Right kidney (tissue), 1 donor: Measurements from ENCODE around the gene MID1.
A peak's percentile ranks its signal among the peaks of the same experiment; 100 is the strongest.
"Not testable (repeated sequence)": the region's sequence is repeated elsewhere in the genome, so short reads cannot be mapped to it uniquely, and the experiment has no call there.

Source experiments
- DNase-seq: peaks from one replicate; pipeline ENCODE4 v3.0.0-alpha.2; 2016

MID1 gene

DNA sequence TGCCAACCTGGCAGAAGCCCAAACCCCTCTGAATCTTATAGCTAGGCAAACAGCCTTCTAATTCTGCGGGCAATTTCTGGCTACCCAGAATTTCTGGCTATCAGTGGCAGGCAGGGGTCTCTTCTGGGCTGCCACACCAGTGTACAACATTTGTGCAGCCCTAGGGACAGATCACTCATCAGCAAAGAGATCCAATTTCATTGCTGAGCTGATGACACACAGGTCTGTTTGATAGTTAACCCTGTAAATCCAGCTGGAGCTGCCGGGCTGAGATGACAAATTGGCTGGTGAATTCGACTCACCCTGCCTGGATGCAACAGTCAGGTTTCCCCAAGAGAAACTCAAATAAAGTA is 2.4 kb downstream of the MID1 start:
- DNase-seq, result peak; percentile 20

DNA sequence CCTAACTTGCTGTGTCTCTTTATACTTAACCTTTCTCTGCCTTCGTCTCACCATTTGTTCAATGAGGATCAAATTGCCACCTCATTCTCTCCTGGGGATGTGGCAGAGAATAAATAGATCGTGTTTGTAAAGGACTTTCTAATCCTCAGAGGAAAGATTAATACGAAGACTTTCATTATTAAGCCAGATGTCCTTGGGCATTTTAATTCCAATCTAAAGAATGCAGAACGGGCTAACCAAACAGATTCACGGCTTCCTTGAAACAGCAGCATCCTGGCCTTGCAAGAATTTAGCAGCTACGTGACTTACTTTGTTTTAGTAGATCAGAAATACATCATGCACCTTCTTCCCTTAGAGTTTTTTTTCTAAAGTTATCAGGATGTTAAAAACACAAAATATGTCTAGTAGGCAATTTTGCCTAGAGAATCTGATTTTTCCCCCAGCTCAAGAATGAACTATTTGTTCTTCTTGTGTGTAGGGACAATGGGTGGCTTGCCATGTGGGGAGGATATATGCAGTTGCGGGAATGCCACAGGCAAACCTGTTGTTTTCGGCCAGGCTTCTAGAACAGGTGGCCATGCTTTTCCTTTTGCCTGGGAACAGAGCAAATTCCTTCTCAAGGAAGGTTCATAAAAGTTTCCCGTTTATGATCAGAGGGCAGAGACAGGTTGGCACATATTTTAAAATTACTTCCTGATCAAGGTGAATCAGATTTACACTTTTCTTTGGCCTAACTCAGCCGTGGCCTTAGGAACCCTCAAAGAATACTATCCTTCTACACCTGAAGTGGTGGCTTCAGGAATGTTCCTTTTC is 3.0 kb downstream of the MID1 start:
- no peak for DNase-seq

DNA sequence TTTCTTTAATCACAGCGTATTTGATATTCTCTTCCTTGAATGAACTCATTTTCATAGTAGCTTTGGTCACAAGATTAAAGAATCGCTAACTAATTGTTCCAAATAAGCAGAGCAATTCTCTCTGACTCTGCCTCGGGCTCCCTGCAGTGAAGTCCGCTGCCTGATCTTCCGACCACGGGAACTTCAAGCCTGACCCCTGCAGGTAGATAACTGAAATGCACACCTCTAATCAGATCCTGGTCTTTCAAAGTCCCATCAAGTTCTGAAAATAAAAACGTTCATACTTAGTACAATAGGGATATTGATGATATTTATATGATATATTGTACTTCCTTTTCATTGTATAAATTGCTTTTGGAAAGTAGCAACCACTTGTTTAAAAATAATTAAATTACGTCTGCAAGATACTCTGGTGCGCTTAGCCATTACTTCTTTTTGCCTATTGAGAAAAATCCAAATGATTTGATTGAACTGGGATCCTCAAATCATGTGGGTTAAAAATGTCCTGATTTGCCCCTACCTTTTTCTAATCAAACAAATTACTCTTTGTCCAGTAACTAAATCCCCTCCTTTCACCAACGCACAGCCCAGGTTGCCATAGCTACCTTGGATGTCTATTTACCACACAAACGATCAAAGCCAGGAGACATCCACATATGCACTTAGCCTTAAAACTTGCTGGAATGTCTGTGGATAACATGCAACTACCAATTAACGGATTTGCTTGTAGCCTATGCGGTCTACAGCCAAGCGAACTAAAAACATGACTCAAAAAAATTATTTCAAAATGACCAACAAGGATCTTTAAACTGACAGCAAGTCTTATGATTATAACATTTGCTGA is 4.2 kb downstream of the MID1 start:
- DNase-seq, result peak; percentile 18

DNA sequence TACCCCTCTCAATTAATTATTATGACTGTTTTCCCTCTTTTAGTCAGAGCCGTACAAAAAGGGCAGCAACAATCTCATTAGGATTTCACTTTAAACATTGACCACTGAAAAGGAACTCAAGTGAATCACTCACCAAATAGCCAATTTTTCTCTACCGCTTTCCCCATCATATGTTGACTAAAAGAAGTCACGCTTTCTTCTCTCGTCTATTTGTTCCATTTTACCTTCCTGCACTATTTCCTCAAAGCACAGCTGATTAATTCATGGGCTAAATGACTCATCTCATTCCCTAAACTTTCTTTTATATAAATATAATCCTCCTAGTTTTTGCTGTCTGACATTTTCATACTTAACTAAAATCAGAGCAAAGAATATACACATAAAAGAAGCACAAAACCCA is 8.2 kb downstream of the MID1 start:
- no peak for DNase-seq

DNA sequence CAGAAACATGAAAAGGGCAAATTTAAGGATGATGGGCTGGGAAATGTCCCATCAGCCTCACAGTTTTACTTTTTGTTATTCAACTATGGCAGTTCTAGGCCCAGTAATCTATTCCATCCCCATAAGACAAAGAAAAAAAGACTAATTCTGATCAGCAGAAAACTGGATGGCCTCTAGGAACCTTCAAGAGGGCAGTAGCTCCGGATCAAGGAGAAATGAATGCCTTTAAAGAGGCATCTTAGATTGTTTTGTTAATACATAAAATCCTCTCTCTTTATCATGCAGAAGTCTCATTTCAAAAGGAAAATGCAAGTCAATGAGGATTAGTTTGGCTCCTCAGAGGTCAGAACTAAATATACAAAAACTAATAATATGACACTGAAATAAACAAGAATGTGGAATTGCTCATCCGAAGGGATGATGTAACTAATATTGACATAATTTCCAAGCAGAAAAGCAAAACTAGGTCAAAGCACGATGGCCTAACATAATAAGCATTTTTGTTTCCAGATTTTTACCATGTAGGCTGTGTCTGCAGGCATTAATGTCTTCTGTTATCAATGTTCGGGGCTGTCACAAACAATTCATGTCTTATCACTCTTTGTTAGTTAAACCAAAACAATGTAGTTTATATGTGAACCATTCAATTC is 8.8 kb downstream of the MID1 start:
- no peak for DNase-seq

DNA sequence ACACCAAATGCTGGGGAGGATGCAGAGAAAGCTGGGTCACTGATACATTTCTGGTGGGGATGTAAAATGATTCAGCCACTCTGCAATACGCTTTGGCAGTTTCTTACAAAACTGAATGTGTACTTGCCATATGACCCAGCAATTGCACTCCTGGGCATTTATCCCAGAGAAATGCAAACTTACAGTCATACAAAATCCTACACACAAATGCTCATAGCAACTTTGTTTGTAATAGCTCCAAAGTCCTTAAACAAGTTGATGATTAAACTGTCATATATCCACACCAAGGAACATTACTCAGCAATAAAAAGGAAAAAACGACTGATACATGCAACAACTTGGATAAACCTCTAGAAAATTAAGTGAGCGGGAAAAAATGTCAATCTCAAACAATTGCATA is 12.3 kb downstream of the MID1 start:
- no peak for DNase-seq

DNA sequence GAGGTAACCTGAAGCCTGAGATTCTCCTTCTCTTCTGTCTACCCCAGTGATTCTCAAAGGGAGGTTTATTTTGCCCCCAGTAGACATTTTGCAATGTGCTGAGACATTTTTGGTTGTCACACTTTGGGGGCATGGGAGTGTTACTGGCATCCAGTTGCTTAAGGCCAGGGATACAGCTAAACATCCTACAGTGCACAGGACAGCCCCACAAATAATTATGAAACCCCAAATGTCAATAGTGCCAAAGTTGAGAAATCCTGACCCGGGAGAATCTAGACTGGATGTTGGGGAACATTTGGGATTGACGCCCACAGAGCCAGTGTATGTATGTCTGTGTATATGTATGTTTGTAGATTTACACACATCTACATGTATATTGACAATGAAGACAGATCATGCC is 13.2 kb downstream of the MID1 start:
- no peak for DNase-seq

DNA sequence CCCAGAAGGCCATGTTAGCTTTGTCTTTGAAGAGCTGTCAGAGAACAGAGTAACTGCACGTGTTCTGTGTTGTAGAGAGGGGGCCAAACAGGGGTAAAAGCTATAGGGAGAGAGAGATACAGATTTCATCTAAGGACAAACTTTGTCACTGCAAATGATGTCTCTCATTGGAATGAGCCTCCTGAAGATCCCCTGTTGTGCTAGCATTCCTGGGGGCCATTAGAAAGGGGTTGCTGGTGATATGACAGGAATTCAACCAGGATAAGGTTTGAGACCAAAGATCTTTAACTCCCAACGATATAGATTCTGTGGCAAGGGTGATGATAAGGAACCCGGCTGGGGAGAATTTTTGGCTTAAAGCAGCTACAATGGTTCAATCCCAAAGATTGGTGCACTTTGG is 16.8 kb downstream of the MID1 start:
- DNase-seq, result no peak

DNA sequence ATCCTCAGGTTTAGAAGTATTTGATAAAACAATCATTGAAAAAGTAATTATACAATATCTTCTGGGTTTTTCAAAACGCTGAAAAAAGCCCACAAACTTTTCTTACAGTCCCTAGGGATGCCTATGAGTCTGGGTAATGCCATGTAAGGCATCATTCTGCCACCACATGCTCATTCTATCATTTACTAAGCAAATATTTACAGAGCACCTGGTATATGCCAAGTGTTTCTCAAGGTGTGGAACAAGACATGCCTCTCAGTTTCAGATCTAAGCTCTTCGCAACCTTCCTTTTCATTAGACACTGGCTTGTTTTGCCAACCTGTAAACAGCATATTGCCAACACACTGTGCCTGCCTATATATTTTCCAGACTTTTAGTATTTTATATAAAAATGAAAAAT is 17.7 kb downstream of the MID1 start:
- no peak for DNase-seq

DNA sequence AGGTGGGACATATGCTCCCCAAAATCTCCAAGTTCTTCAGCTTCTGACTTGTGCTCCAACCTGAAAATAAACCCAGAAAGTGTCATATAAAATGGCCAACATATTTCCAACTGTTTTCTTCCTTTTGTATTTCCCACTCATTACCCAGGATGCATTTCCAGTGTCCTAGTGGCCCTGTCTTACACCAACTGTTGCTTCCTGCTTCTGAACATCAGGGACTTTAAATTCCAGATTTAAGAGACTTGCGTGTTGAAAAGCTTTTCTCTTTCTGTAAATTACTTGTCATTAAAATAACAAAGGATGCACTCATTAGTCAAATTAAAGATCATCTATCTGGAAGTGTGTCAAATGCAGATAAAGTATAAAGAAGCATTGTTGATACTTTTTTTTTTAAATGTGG is 19.9 kb downstream of the MID1 start:
- no peak for DNase-seq

DNA sequence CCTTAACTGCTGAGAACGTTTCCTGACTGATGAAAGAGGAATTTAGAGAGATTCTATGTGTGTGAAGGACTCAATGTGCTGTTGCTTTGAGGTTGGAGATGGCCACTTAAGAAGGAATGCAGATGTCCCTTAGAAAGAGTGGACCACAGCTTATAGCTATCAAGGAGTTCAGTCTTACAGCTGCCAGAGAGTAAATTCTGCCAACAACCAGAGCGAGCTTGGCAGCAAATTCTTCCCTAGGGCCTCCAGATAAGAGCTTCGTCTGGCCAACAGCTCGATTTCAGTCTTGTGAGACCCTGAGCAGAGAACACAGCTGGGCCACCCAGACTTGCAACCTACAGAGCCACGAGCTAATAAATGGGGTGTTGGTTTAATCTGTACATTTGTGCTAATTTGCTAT is 21.8 kb downstream of the MID1 start:
- no peak for DNase-seq

DNA sequence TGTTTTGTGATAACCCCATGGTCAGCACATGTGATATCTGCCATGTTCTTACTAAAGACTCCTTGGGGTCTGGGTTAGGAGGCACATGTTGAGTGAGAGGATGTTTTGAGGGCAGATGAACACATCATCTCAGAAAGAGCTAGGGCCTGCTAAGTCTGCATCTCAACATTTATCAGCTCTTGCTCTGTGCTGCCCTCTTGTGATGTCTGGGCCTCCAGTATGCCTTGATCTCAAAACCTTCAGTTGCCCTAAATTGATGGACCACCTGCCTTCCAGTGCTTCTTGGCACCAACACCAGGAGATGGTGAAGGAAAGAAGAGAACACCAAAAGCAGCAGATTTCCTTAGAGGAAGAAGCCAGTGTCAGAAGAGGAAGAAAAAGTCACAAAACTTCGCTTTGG is 22.5 kb downstream of the MID1 start:
- DNase-seq, result no peak

DNA sequence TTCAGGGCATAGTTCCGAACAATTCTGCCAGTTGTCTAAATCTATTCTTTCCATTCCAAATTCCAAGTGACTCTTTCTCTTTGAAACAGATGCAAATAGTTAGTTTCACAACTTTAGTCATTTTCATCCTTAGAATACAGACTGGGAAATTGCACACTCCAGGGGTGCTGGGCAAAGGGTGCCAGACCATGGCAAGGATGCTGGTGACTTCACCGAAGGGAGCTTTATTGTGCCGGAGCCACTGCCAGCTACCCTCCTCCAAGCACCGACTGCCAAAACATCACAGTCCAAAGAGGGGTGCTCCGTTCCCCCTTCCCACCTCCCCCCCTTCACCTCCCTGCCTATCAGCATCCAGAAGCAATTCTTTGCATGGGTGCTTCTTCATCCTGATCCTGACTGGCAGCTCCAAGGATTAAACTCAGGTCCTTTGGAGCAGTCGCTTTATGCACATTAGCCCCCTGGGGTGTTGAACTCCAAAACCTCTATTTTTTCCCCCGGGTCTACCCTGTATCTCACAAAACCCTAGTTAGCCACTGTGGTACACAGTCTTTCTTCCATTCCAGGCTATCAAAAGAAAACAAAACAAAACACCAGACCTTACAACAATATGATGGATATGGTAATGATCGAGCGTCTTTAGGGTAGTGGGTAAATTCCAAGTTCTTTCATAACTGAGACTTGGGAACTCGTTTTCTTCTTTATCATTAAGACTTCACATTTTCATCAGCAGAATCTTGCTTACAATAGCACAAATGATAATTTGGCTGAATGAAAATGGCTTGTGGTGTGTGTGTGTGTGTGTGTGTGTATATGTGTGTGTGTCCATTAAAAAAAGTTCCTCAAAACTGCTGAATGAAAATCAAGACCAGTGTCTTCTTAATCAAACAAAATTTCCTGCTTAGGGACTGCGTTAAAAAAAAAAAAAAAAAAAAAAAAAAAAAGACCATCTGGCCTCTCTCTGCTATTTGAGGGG is 28.7 kb downstream of the MID1 start:
- DNase-seq, result no peak

DNA sequence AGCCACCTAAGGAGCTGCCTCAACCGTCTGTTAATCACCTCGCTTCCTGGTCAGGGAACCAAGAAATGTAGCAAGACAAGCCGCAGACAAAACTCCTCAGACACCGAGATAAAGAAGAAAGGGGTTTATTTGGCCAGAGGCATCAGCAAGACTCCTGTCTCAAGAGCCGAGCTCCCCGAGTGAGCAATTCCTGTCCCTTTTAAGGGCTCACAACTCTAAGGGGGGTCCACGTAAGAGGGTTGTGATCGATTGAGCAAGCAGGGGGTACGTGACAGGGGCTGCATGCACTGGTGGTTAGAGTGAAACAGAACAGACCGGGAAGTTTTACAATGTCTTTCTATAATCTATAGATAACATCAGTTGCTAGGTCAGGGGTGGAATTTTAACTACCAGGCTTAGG is 30.6 kb downstream of the MID1 start:
- not testable (repeated sequence) for DNase-seq

DNA sequence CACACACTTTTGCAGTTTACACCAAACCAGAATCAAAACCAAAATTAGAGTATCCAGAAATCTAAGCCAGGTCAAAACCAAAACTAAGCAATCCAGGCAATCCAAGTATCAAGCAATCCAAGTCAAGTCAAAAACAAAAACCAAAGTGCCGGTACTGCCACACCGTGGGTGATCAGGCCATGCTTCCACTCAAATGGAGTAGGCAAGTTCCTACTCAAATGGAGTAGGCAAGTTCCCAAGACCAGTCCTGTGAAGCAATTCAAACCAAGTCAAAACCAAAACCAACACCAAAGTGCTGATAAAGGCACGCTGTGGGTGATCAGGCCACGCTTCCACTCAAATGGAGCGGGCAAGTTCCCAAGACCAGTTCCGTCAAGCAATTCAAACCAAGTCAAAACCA is 31.3 kb downstream of the MID1 start:
- no peak for DNase-seq

DNA sequence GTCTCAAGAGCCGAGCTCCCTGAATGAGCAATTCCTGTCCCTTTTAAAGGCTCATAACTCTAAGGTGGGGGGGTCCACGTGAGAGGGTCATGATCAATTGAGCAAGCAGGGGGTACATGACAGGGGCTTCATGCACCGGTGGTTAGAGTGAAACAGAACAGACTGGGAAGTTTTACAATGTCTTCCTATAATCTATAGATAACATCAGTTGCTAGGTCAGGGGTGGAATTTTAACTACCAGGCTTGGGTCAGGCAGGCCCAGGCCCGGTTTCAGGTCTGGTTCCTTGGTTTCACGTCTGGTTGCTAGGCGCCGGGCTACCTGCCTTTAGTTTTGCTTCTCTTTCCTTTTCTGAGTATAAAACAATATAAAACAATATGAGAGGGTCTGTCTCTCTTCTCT is 35.5 kb downstream of the MID1 start:
- DNase-seq, result not testable (repeated sequence)

DNA sequence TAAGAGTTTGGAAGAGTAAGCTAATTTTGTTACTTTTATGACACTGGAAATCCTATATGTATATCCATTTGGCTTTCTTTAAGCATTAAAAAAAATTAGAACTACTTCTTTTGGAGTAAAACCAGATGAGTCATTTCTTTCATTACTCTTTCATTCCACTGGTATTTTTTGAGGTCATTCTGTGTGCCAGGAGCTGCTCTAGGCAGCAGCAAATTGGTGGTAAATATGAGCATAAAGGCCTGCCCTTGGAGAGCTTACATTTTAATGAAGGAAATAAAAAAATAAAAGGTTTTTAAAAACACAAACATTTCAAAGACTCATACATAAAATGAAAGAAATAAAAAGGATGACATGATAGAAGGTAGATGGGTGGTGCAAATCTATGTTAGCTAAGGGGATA is 37.4 kb downstream of the MID1 start:
- DNase-seq, result no peak

DNA sequence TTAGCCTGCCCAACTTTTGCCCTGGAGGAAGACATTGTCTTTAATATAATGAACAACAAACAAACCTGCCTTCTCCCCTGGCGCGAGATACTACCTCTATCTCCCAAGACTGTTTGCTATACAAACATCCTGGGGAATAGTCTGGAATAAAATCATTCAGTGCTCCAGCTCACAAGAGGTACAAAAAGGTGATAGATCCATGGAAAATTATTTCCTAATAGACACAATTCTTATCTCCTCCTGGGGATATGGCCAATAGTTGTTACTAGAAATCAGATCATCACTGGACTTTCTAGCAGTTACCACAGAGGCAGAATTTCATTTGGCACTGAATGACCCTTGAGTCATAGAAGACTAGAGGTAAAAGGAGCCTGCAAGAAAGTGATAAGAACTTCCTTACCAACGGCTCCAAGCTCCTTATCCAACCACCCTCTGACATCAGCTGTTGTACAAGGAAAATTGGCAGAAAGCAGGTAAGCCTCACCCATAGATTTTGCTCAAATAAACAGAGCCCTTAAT is 38.1 kb downstream of the MID1 start:
- DNase-seq, result no peak

DNA sequence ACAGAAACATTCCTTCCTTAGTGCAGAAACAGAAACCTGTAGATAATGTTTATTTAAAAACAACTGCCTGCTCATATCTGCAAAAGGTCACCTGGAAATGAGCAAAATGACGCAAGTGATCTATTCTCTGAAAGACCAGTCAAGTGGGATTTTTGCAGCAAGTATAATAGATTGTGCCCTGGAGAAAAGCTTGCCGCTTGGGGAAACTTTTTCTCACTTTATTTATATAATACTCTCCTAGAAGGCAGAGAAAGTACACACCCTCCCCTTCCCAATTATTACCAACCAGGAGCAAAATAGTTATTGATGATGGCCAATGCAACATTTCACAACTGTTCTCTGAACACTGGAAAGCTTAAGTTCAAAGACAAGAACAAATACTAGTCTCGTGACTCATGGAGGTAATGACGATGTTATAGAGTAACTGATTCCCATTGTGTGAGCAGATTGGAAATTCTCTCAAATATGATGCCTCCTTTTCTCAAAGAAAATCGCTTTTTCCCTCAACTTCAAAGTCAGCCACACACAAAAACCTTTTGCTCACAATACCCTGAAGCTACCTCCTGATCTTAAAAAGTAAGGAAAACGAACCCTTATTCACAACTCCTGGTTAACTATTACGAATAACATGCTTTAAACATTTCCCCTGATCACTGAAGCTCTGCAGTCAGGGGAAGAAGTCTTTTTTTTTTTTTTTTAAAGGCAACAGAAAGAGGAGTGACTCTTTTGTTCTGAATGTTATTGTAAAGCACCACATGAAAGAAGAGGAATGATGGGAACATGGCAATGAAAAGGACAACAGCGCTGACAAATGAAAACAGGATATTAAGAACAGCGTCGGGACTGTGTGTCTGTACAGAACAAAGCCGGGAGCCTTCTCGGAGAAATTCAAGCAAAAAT is 41.0 kb downstream of the MID1 start:
- peak; percentile 27 for DNase-seq

DNA sequence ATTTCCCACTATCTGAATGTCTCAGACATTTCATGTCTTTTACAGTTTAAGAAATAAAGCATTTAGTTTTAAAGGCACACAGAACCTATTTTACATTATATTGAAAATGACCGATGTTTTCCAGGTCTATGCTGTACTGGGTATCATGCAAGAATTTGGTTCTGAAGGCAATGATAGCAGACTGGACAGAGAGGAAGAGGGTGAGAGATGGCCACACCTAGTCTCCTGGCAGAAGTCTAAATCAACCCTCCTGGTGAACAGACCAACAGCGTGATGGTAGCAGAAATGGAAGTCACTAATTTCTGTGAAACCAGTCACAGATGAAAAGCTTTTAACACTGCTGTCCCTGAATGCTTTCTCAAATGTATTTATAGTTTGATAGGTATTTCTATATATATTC is 41.9 kb downstream of the MID1 start:
- no peak for DNase-seq

DNA sequence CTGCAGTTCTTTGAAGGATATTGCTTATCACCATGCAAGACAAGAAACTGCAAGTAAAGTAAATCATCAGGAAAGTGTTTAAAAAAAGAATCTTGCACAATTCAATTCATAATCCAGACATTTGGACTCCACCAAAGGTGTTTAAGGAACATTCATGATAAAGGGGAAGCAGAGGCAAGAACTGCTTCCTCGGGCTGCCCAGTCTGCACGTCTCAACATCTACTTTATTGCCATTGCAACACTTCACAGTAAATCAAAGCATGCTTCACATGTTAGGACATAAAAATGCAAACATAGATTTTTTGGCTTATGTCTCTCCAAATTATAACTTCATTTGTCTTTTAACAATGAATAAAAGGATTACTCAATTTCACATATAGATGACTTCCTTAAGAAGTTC is 42.5 kb downstream of the MID1 start:
- no peak for DNase-seq
